ENCODE measurements around the gene SLC15A2. TPM values are rescaled to one million over a fixed set of nuclear protein-coding genes. Genes with fewer than 3 reads are reported as not detected.

Gene SLC15A2
- under 0.01 and 0.33 TPM in 2 replicates for total RNA-seq

GRCh38 chr3:121894301-121894990, at the start of gene SLC15A2:
Gene SLC15A2 (plus strand): TSS chr3:121894401. CDS start chr3:121894477, 76 bp downstream.

Other genes with a start within 250 kb of the SLC15A2 start
- 31.7 and 34.3 TPM in 2 replicates for gene HCLS1, start 233.5 kb upstream of the SLC15A2 start, total RNA-seq
- gene GOLGB1, start 144.7 kb upstream of the SLC15A2 start, total RNA-seq: 35.3 and 48.3 TPM in 2 replicates
- 12.4 and 15.3 TPM in 2 replicates for gene IQCB1, start 59.3 kb upstream of the SLC15A2 start, total RNA-seq
- 0.33 and 1.6 TPM in 2 replicates for gene EAF2, start 59.2 kb upstream of the SLC15A2 start, total RNA-seq
- gene ILDR1, start 127.8 kb downstream of the SLC15A2 start, total RNA-seq: not detected in 2 replicates
- not detected in 2 replicates for gene CD86, start 161.0 kb downstream of the SLC15A2 start, total RNA-seq

Data from vein endothelial cell (primary cell).